Neural progenitor cell (in vitro differentiated cells): ENCODE measurements around the gene RBM33. TPM values are rescaled to one million over a fixed set of nuclear protein-coding genes. Genes with fewer than 3 reads are reported as not detected.

ENCODE experiments used
- DNase-seq: peaks from one replicate; pipeline ENCODE4 v3.0.0-alpha.2; 2016; ENCODE audit warnings: low spot score
- H2AFZ ChIP-seq: fragments of 200-600 bp; sonication (generic); replicated peaks from 2 replicates; pipeline ENCODE4 v1.6.1; 2016; ENCODE audit warnings: antibody characterized with exemption
- H3F3A ChIP-seq: fragments of 200-600 bp; sonication (generic); 2 replicates; pipeline ENCODE4 v1.6.1; 2016; ENCODE audit warnings: antibody characterized with exemption, low read depth
- H3K27ac ChIP-seq: fragments of 200-600 bp; sonication (generic); 2 replicates; pipeline ENCODE4 v1.5.1; 2016; ENCODE audit warnings: mild to moderate bottlenecking
- H3K27me3 ChIP-seq: fragments of 200-600 bp; sonication (generic); 2 replicates; pipeline ENCODE4 v1.6.1; 2016; ENCODE audit warnings: mild to moderate bottlenecking, moderate library complexity
- H3K36me3 ChIP-seq: fragments of 200-600 bp; sonication (generic); 2 replicates; pipeline ENCODE4 v1.5.1; 2016
- H3K4me1 ChIP-seq: fragments of 200-600 bp; sonication (generic); 2 replicates; pipeline ENCODE4 v1.6.1; 2016; ENCODE audit warnings: mixed run types
- H3K4me2 ChIP-seq: fragments of 200-600 bp; sonication (generic); 2 replicates; pipeline ENCODE4 v1.6.1; 2016
- H3K4me3 ChIP-seq: fragments of 200-600 bp; sonication (generic); 2 replicates; pipeline ENCODE4 v1.5.1; 2016
- H3K79me2 ChIP-seq: fragments of 200-600 bp; sonication (generic); 2 replicates; pipeline ENCODE4 v1.6.1; 2016; ENCODE audit warnings: low read depth
- H3K9ac ChIP-seq: fragments of 200-600 bp; sonication (generic); 2 replicates; pipeline ENCODE4 v1.6.1; 2016
- H3K9me3 ChIP-seq: fragments of 200-600 bp; sonication (generic); 2 replicates; pipeline ENCODE4 v1.5.1; 2016; ENCODE audit warnings: low read depth
- H4K20me1 ChIP-seq: fragments of 200-600 bp; sonication (generic); 2 replicates; pipeline ENCODE4 v1.6.1; 2016; ENCODE audit warnings: low read depth
- H3K27ac Mint-ChIP-seq: 3 replicates; pipeline ENCODE4 v1.8.0; 2021; ENCODE audit warnings: mixed read lengths
- H3K27me3 Mint-ChIP-seq: 2 replicates; pipeline ENCODE4 v1.8.0; 2022; ENCODE audit warnings: low read depth, mild to moderate bottlenecking, inconsistent platforms, moderate library complexity, mixed read lengths; ENCODE audit not compliant: insufficient read depth
- H3K36me3 Mint-ChIP-seq: 3 replicates; pipeline ENCODE4 v1.8.0; 2021; ENCODE audit warnings: mixed read lengths
- H3K4me1 Mint-ChIP-seq: 3 replicates; pipeline ENCODE4 v1.8.0; 2021; ENCODE audit warnings: mixed read lengths
- H3K4me3 Mint-ChIP-seq: 3 replicates; pipeline ENCODE4 v1.8.0; 2021; ENCODE audit warnings: mild to moderate bottlenecking, moderate library complexity, mixed read lengths
- H3K9me3 Mint-ChIP-seq: 3 replicates; pipeline ENCODE4 v1.8.0; 2020; ENCODE audit warnings: mixed read lengths
- EZH2 ChIP-seq: fragments of 200-600 bp; sonication (generic); IDR thresholded peaks from 2 replicates; pipeline ENCODE4 v1.6.1; 2017; ENCODE audit warnings: antibody characterized with exemption, mild to moderate bottlenecking, moderate library complexity
- EZH2phosphoT487 ChIP-seq: fragments of 200-600 bp; sonication (generic); IDR thresholded peaks from 2 replicates; pipeline ENCODE4 v1.6.1; 2017; ENCODE audit warnings: antibody characterized with exemption
- total RNA-seq: library from RNA; depleted of rRNA; stranded (reverse); fragments of >200 nt; gene quantifications from 2 replicates; pipeline ENCODE4 v1.2.3, GENCODE V29; 2015; ENCODE audit warnings: low replicate concordance
- TF ChIP-seq, protein P1 (sequence below): fragments of 200-600 bp; sonication (generic); IDR thresholded peaks from 2 replicates; pipeline ENCODE4 v1.5.1; 2017; ENCODE audit warnings: antibody characterized with exemption, mild to moderate bottlenecking

Gene RBM33
- total RNA-seq, 1 donor from 2014 or later = 48.6 TPM

DNA sequence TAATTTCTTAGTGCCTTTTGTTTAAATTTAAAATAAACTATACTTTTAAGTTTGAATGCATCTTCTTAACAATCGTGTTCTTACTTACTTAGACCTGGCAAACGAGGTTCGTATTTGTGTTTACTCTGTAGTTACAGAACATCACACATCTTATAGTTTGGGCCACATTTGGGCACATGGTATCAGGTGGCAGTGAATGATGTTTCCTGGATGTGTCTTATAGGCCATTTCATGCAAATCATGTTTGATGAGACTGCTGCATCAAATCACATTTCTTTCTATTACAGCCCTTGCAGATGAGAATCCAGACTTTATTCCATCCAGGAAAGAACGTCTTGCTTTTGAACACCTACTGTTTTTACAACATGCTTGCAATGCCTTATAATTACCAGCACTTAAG is 78.5 kb downstream of the RBM33 start:
- Histone ChIP-seq H3K27me3 (no peaks in the 10 kb centered on the region), H2AFZ (no peak overlapping the region), H3K27ac (no peak overlapping the region), H3K9me3 (no peaks in the 10 kb centered on the region), H3K9ac (no peak overlapping the region), H3K4me2 (no peak overlapping the region), H3F3A (no peaks in the 10 kb centered on the region), H4K20me1 (peaks cover 58% of the 10 kb centered on the region), H3K36me3 (peaks cover 10% of the 10 kb centered on the region), H3K79me2 (peaks cover 70% of the 10 kb centered on the region), H3K4me1 (no peaks in the 10 kb centered on the region), H3K4me3 (no peak overlapping the region)
- Mint-ChIP-seq H3K27me3 (no peaks in the 10 kb centered on the region), H3K9me3 (no peaks in the 10 kb centered on the region), H3K27ac (no peak overlapping the region), H3K4me3 (no peak overlapping the region), H3K36me3 (peaks cover 6% of the 10 kb centered on the region), H3K4me1 (no peaks in the 10 kb centered on the region)
- TF ChIP-seq EZH2phosphoT487 (no peak), EZH2 (no peak)
- TF ChIP-seq, protein P1, sequence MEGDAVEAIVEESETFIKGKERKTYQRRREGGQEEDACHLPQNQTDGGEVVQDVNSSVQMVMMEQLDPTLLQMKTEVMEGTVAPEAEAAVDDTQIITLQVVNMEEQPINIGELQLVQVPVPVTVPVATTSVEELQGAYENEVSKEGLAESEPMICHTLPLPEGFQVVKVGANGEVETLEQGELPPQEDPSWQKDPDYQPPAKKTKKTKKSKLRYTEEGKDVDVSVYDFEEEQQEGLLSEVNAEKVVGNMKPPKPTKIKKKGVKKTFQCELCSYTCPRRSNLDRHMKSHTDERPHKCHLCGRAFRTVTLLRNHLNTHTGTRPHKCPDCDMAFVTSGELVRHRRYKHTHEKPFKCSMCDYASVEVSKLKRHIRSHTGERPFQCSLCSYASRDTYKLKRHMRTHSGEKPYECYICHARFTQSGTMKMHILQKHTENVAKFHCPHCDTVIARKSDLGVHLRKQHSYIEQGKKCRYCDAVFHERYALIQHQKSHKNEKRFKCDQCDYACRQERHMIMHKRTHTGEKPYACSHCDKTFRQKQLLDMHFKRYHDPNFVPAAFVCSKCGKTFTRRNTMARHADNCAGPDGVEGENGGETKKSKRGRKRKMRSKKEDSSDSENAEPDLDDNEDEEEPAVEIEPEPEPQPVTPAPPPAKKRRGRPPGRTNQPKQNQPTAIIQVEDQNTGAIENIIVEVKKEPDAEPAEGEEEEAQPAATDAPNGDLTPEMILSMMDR = no peak
- no peak for DNase-seq

DNA sequence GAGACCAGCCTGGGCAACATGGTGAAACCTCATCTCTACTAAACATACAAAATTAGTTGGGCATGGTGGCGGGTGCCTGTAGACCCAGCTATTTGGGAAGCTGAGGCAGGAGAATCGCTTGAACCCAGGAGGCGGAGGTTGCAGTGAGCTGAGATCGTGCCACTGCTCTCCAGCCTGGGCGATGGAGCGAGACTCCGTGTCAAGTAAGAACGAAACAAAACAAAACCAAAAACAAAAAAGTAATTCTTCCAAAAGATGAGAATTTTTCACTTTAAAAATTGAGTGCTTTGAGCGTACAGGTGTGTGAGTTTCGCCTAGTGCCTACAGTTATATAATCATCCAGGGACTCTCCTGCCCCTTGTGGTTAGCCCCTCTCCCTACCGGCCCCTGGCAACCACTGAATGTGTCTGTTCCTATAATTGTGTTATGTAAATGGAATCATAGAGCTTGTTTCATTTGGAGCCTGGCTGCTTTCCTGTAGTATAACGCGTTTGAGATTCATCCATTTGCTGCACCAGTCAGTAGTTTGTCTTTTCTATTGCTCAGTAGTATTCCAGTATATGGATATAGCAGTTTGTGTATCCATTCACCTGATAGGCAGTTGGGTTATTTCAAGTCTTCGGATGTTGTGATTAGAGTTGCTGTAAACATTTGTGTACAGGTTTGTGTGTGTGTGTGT is 80.0 kb downstream of the RBM33 start:
- Histone ChIP-seq H3K9me3 (no peaks in the 10 kb centered on the region), H3K4me2 (no peak overlapping the region), H2AFZ (no peak overlapping the region), H3K4me1 (no peaks in the 10 kb centered on the region), H3K79me2 (peaks cover 78% of the 10 kb centered on the region), H3K9ac (no peak overlapping the region), H4K20me1 (peaks cover 59% of the 10 kb centered on the region), H3K36me3 (peaks cover 2% of the 10 kb centered on the region), H3K4me3 (no peak overlapping the region), H3K27me3 (no peaks in the 10 kb centered on the region), H3F3A (no peaks in the 10 kb centered on the region), H3K27ac (no peak overlapping the region)
- TF ChIP-seq EZH2phosphoT487 (no peak), EZH2 (no peak)
- TF ChIP-seq, protein P1 = peak; percentile 41
- no peak for DNase-seq
- Mint-ChIP-seq H3K4me3 (no peak overlapping the region), H3K4me1 (no peaks in the 10 kb centered on the region), H3K27ac (no peak overlapping the region), H3K27me3 (no peaks in the 10 kb centered on the region), H3K9me3 (no peaks in the 10 kb centered on the region), H3K36me3 (peaks cover 6% of the 10 kb centered on the region)

DNA sequence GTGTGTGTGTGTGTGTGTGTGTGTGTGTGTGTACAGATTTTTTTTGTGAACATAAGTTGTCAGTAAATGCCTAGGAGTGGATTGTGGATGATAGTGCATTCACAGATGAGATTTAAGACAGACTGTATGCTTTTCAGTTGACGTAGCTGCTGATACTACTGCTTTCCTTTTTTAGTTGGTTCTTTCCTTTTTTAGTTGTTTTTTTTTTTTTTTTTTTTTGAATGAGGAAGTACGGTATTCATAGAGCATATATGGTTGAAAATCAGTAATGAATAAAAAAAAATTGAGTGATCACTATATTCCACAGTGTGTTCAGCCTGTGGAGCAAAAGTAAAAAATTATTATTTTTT is 80.5 kb downstream of the RBM33 start:
- Histone ChIP-seq H3K36me3 (no peaks in the 10 kb centered on the region), H3K9me3 (no peaks in the 10 kb centered on the region), H3K79me2 (peaks cover 74% of the 10 kb centered on the region), H3F3A (no peaks in the 10 kb centered on the region), H3K4me1 (no peaks in the 10 kb centered on the region), H3K27me3 (no peaks in the 10 kb centered on the region), H3K9ac (no peak overlapping the region), H4K20me1 (peaks cover 59% of the 10 kb centered on the region), H3K27ac (no peak overlapping the region), H3K4me3 (no peak overlapping the region), H3K4me2 (no peak overlapping the region), H2AFZ (no peak overlapping the region)
- TF ChIP-seq EZH2phosphoT487 (no peak), EZH2 (no peak)
- TF ChIP-seq, protein P1 = no peak
- Mint-ChIP-seq H3K9me3 (no peaks in the 10 kb centered on the region), H3K36me3 (peaks cover 9% of the 10 kb centered on the region), H3K4me1 (no peaks in the 10 kb centered on the region), H3K27me3 (no peaks in the 10 kb centered on the region), H3K27ac (no peak overlapping the region), H3K4me3 (no peak overlapping the region)
- no peak for DNase-seq
